HL-60 (cell line): Measurements from ENCODE around the gene CHCHD6.

ENCODE experiments used
- CTCF ChIP-seq: IDR thresholded peaks from one replicate; pipeline ENCODE4 v1.5.1; 2011; ENCODE audit warnings: low read length, control low read depth, inconsistent platforms; ENCODE audit not compliant: insufficient read depth
- REST ChIP-seq: IDR thresholded peaks from 2 replicates; pipeline ENCODE4 v1.6.1; 2012; ENCODE audit warnings: low read depth; ENCODE audit not compliant: insufficient replicate concordance

DNA sequence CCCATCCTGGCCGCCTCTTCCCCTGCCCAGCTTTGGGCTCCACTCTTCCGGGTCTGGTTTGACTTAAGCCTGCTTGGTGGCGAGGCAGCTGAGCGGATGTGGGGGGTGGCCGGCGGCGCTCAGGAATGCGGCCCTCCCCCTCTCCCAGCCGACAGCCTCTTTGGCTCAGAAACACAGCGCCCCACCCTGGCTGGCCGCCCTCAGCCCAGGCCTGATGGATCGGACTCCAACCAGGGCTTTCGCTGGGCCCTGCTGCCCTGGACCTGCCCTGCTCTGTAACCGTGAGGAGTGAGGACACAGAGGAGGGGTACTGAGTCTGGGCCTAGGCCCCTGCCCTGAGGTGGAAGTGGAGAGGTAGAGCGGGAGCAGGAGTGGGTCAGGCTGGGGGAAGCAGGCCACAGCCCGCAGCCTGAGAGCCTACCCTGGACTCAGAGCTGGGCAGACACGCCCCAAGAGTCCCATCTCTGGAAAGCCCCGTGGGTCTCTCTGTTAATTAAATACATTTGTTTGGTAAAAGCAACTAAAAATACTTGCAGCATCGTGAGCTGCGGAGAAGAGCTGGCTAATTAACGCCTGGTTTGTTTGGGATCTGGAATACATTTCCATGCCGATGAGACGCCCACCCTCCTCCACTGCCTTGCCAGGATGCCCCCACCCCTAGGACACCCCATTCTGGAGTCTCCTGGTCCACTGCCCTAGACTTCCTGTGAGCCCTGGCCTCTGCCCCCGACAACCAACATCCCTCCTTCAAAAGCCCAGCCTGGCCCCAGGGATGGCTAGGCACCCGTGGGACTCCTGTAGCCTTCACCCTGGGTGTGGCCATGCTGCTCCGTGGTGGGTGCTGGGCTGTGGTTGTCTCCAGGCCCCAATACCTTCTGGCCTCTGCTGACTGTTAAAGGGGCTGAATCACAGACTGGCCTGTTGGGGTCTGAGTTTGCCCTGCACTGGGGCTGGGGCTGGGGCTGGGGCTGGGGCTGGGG, 298.4 kb downstream of the CHCHD6 start:
- TF ChIP-seq CTCF (no peak), REST (no peak)
